Posterior cingulate gyrus (tissue), 11 donors: ENCODE measurements around the gene PEPD.
"Not testable (repeated sequence)": the region's sequence is repeated elsewhere in the genome, so short reads cannot be mapped to it uniquely, and the experiment has no call there.

Source experiments
- DNase-seq, 10 donors: peaks; one replicate each; pipeline versions ENCODE4 v3.0.0 to v3.0.0-alpha.2; 2020 to 2021; ENCODE audit warnings: mixed read lengths in 3 of 10
- intact Hi-C: fragments of 100-400 bp; cut with DNase I; formaldehyde crosslinking; loops from one replicate; pipeline ENCODE4 v1.15.1; 2023

PEPD gene

GRCh38 chr19:33500991-33501390, 20.6 kb downstream of the PEPD start:
- intact Hi-C loops, result no loop called here
- peak in 3 of 10 donors; percentile 31 to 57 (median 39) for DNase-seq

DNA sequence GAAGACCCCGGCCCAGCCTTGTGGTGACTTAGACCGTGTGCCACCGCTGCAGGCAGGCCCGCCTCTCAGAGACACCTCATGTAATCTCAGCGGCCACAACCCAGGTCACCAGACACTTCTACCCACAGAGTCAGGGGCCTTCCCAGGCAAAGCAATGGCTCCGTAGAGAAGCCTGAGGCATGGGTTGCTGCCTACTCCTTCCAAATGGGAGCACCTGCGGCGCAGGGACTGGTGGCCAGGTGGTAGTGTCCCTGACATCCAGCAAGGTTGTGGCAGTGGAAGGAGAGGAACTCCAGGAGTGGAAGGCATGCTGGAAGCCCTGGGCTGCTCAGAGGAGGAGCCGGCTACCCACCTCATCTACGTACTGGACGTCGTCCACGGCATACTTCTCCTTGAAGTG, 21.0 kb downstream of the PEPD start:
- DNase-seq, result peak in 3 of 10 donors; percentile 25 to 57 (median 38)
- intact Hi-C loops, result no loop called here

DNA sequence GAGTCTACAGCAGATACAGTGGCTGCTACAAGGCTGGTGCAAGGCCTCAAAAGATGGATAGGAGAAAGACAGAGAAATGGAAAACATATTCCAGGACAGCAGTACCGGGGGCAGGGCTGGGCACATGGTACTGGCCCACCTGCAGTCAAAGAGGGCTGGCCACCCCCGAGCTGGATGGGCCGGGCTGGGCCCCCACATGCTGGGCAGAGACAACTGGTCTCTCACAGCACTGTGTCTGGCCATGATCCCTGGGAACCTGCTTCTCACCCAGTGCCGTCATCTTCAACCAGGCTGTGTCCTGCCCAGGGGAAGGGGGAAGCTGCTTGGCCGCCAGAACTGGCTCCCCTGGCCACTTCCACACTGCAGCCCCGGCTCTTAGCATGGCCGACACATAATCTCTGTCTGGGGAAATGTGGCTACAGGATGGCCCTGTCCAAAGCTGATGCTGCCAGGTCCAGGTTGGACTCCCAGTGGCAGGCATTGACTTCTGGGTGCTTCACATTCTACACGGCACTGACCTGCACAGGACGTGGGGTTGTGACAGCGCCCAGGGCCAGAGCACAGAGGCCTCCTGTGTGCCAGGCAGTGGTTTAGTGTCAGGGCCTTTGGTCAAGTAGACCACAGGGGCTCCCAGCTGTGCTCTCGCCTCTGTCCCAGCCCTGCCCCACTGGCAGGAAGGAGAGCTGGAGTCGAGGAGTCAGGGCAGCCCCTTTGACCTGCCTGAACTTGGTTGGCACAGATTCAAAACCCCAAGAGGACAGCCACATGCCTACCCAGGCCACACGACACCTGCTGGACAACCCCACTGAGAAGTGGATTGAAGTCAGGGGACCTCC, 21.7 kb downstream of the PEPD start:
- intact Hi-C loops, result no loop called here
- DNase-seq, result peak in 4 of 10 donors; percentile 13 to 59 (median 41)

- intact Hi-C loops, result no loop called here
- DNase-seq, result peak in 3 of 10 donors; percentile 30 to 63 (median 49)
Measured at GRCh38 chr19:33499248-33499647, 22.3 kb downstream of the PEPD start.

- intact Hi-C loops, result no loop called here
- peak in 4 of 10 donors; percentile 11 to 68 (median 38) for DNase-seq
Measured at GRCh38 chr19:33498391-33499000, 23.1 kb downstream of the PEPD start.

- intact Hi-C loops, result no loop called here
- peak in 3 of 10 donors; percentile 30 to 59 (median 51) for DNase-seq
Measured at GRCh38 chr19:33497778-33498175, 23.8 kb downstream of the PEPD start.

DNA sequence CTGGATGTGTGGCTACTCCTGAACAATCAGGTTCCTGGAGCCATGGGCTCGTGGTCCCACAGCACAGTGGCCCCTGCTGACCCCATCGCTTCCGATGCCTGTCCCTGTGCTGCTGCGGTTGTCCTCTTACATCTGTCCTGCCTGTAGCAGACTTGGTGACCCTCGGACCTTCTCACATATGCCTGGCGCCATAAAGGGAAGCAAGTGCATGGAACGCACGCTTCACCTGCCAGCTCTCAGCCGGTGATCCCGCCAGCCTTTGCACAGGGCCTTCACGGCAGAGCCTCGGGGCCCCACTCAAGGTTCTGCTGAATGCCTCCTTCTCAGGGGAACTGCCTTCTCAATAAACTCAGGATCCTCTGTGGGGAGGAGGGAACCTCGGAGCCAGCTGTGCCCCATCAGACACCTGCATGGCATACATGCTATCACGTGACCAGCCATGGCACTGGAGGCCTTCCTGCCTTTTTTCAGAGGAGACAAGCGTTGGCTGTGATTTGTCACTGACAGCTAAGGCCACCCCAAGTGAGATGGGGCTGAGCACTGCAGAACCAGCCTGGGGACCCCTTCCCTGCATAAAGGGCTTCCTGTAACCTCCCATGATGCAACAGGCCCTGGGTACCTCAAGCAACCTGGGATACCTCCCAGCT, 24.3 kb downstream of the PEPD start:
- intact Hi-C loops, result no loop called here
- peak in 3 of 10 donors; percentile 52 to 74 (median 57) for DNase-seq

- DNase-seq, result peak in 3 of 10 donors; percentile 50 to 59 (median 58)
- intact Hi-C loops, result no loop called here
Measured at GRCh38 chr19:33496038-33496895, 25.3 kb downstream of the PEPD start.

DNA sequence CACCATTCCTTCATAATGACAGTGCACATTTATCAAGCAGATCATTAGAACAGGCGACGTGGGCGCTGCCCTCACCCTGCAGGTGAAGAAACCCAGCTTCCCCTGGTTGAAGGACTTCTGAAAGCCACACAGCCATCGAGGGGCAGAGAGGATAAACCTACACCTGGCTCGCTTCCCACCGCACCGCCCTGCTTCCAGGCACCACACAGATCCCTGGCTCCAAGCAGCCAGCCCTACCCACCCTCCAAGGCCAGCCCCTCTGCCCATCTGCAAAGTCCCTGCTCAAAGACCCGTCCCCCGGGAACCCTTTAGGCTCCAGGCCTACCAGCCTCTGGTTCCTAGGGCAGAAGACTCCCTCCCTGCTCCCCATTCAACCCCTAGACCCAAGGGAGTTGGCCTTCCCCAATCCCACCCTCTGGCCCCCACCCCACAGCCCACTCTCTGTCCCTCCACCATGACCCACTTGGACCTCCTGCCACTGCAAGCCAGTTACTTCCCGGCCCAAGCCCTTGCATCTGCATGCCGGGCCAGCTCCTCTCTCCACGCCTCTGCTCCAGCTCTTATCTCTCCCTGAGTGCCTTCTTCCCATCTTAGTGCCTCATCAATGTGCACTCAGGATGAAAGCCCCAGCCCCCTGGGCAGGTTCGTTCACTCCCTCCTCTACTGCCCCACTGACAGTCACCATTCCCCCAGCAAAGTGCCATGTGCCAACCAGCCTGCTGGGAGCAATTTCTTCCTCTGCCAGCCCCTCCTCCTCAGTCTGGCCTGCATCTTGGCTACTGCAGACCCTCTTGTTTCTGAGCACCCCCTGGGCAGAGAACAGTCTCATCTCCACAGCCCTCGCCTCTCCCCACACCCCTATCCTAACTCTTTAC, 28.0 kb downstream of the PEPD start:
- DNase-seq, result peak in 4 of 10 donors; percentile 5 to 65 (median 44)
- intact Hi-C loops, result no loop called here

- intact Hi-C loops, result no loop called here
- DNase-seq, result peak in 3 of 10 donors; percentile 14 to 66 (median 44)
Measured at GRCh38 chr19:33492951-33493350, 28.6 kb downstream of the PEPD start.

DNA sequence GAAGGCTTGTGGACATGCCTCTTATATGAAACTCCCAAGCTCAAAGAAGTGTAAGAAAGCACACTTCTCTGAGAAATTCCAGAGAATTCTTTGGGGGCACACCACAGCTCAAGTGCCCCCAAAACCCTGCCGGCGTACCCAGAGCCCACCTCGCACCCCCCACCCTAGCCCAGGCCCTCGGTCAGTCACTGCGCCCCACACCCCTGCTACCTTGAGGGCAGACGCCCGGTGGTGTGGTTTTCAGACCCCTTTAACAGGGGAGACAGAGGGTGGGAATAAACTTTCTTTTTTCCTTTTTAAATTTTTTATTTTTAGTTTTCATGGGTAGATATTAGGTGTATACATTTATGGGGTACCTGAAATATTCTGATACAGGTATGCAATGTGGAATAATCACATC, 29.5 kb downstream of the PEPD start:
- intact Hi-C loops, result no loop called here
- peak in 3 of 10 donors; percentile 29 to 53 (median 52) for DNase-seq

- DNase-seq, result peak in 3 of 10 donors; percentile 12 to 54 (median 45)
- intact Hi-C loops, result not testable (repeated sequence)
Measured at GRCh38 chr19:33490596-33490995, 31.0 kb downstream of the PEPD start.

GRCh38 chr19:33490041-33490451, 31.5 kb downstream of the PEPD start:
- intact Hi-C loops, result no loop called here
- DNase-seq, result peak in 3 of 10 donors; percentile 33 to 62 (median 40)

DNA sequence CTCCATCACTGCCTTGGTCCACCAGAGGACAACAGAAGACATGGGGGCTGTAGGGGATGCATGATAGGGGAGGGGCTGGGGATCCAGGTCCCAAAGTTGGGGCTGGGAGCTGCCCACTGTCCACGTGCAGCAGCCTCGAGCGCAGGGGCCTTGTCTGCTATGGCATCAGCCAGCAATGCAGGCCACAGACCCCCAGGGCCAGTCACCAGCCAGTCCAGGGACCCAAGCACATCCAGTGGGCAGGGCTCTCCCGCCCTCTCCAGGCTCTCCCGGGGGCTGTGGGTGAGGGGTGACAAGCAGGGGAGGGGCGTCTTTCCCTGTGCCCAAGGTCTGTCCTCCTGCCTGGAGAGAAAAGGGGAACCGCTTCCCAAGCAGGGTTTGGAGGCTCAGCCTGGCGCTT, 32.8 kb downstream of the PEPD start:
- peak in 3 of 10 donors; percentile 28 to 80 (median 56) for DNase-seq
- intact Hi-C loops, result no loop called here

DNA sequence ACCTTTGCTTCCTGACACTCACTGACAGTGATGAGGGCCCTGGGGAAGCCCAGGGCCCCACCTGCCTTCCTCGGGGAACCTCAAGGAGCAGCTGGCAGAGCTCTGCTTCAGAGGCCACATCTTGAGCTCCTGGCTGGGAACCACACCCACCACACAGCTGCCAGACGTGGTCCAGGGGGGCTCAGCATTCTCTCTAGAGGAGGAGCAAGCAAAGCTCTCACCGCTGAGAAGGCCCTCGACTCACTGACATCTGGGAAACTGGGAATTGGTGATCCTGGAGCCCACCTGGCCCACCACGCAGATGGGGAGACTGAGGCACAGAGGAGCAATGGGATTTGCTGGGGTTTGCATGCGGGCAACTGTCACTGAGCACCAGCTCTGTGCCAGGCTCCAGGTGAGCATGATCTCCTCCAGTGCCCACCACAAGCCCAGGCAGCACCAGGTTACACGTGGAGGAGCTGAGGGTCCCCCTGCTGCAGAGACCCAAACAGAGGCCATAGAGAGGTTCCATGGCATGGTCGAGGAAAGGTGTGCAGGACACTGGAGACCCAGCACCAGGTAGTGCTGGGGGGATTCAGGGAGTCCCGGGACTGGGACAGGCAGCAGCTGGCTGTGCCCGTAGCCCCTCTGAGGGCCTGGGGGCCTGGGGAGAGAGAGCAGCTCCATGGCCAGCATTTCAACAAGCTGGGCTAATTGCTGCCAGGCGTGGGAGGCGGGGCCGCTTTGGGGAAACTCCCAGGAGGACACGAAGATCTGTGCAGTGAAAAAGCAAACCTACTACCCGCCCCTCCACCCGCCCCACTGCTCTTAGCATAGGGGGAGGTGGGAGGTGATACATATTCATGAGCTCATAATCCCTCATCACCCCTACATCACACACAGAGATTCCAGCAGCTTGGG, 33.4 kb downstream of the PEPD start:
- peak in 3 of 10 donors; percentile 76 to 84 (median 79) for DNase-seq
- intact Hi-C loops, result no loop called here

DNA sequence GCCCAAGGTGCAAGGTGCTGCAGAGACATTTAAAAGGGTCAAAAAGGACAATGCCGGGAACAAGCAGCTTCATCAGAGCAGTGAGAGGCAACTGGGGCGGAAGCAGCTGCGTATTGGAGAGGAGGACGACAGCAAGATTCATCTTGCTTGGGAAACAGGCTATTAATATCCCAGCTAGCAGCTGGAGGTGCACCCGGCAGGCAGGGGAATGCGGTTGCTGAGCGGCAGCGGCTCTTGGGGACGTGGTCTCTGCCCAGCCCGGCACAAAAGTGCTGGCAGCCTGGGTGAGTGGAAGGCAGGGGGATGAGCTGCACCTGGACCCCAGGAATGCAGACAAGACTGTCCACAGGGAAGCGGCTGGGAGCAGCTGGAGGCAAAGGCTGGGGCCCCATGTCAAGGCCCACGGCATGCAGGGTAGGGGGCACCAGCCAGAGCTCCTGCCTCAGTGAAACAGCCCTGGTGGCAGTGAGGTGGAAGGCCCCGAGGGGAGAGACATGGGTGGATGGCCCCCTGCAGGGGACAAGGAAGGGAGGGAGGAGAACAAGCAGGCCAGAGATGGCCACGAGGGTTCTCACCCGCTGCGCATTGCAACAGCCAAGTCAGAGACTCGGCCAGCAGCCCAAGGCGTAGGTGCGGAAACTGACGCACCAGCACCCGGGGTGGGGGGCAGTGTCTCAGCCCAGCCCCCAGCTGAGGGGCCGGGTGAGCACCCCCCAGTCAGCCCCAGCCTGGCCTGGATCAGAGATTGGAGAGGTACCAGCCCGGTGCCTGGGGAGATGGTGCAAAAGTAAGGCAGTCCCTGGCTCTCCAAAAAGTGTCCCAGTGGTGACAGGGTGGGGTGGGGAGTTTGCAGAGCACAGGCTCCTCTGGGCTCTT, 34.4 kb downstream of the PEPD start:
- DNase-seq, result peak in 6 of 10 donors; percentile 38 to 90 (median 69)
- intact Hi-C loops, result no loop called here

GRCh38 chr19:33486407-33486806, 35.2 kb downstream of the PEPD start:
- peak in 3 of 10 donors; percentile 56 to 66 (median 63) for DNase-seq
- intact Hi-C loops, result no loop called here
